BLaER1 (cell line): ENCODE measurements around the gene TMEM259.
A peak's percentile ranks its signal among the peaks of the same experiment; 100 is the strongest.

Experiments
- H3K27ac ChIP-seq: shearing (Covaris generic); formaldehyde crosslinking; 2 replicates; pipeline ENCODE4 v1.8.1; 2022
- H3K27me3 ChIP-seq: shearing (Covaris generic); formaldehyde crosslinking; 2 replicates; pipeline ENCODE4 v1.8.1; 2022
- H3K36me3 ChIP-seq: shearing (Covaris generic); formaldehyde crosslinking; 2 replicates; pipeline ENCODE4 v1.8.1; 2022
- H3K4me1 ChIP-seq: shearing (Covaris generic); formaldehyde crosslinking; 2 replicates; pipeline ENCODE4 v1.8.1; 2022
- H3K4me2 ChIP-seq: shearing (Covaris generic); formaldehyde crosslinking; 2 replicates; pipeline ENCODE4 v1.8.1; 2022
- H3K4me3 ChIP-seq: shearing (Covaris generic); formaldehyde crosslinking; 2 replicates; pipeline ENCODE4 v1.8.1; 2022
- H3K9ac ChIP-seq: shearing (Covaris generic); formaldehyde crosslinking; 2 replicates; pipeline ENCODE4 v1.8.1; 2022
- H3K9me3 ChIP-seq: shearing (Covaris generic); formaldehyde crosslinking; 2 replicates; pipeline ENCODE4 v1.8.1; 2022
- H4K20me1 ChIP-seq: shearing (Covaris generic); formaldehyde crosslinking; 2 replicates; pipeline ENCODE4 v1.8.1; 2022
- Cebpa-rat ChIP-seq: shearing (Covaris generic); IDR thresholded peaks from 2 replicates; pipeline ENCODE4 v1.8.1; 2022

TMEM259 gene

GRCh38 chr19:1040476-1041271 is 19.8 kb upstream of the TMEM259 start:
- Histone ChIP-seq H3K4me3 (peak overlapping the region; percentile 67), H3K27ac (no peak overlapping the region), H3K4me1 (peaks cover 89% of the 10 kb centered on the region), H4K20me1 (peaks cover 11% of the 10 kb centered on the region), H3K36me3 (no peaks in the 10 kb centered on the region), H3K27me3 (no peaks in the 10 kb centered on the region), H3K4me2 (peak overlapping the region; percentile 95), H3K9ac (peak overlapping the region; percentile 61), H3K9me3 (no peaks in the 10 kb centered on the region)
- TF ChIP-seq Cebpa-rat, result no peak

GRCh38 chr19:1039646-1040475 is 18.9 kb upstream of the TMEM259 start, which contains the start of gene ABCA7:
Gene ABCA7 (plus strand): TSS chr19:1040107. CDS start chr19:1041362, 1,255 bp downstream.
- Histone ChIP-seq H4K20me1 (peaks cover 11% of the 10 kb centered on the region), H3K4me3 (peak within 1 kb of the TSS; percentile 67), H3K9ac (peak within 1 kb of the TSS; percentile 61), H3K9me3 (no peaks in the 10 kb centered on the region), H3K36me3 (no peaks in the 10 kb centered on the region), H3K4me1 (peaks cover 92% of the 10 kb centered on the region), H3K27me3 (no peaks in the 10 kb centered on the region), H3K27ac (peak within 1 kb of the TSS; percentile 72; the same call in 1 of the 2 replicates), H3K4me2 (peak within 1 kb of the TSS; percentile 95)
- no peak for TF ChIP-seq Cebpa-rat

GRCh38 chr19:1038978-1039645 is 18.2 kb upstream of the TMEM259 start:
- H3K4me3 ChIP-seq, result peak overlapping the region; percentile 67
- TF ChIP-seq Cebpa-rat, result no peak
- H3K9me3 ChIP-seq, result no peaks in the 10 kb centered on the region
- H3K9ac ChIP-seq, result peak overlapping the region; percentile 25; the same call in 1 of the 2 replicates
- no peaks in the 10 kb centered on the region for H3K27me3 ChIP-seq
- H4K20me1 ChIP-seq, result peaks cover 11% of the 10 kb centered on the region
- H3K4me2 ChIP-seq, result peak overlapping the region; percentile 95
- H3K27ac ChIP-seq, result peak overlapping the region; percentile 72
- H3K36me3 ChIP-seq, result no peaks in the 10 kb centered on the region
- H3K4me1 ChIP-seq, result peaks cover 85% of the 10 kb centered on the region

- H3K9me3 ChIP-seq, result no peaks in the 10 kb centered on the region
- peak overlapping the region; percentile 25; the same call in 1 of the 2 replicates for H3K9ac ChIP-seq
- H3K4me1 ChIP-seq, result peaks cover 70% of the 10 kb centered on the region
- no peaks in the 10 kb centered on the region for H3K27me3 ChIP-seq
- peak overlapping the region; percentile 57 for H3K4me3 ChIP-seq
- no peak for TF ChIP-seq Cebpa-rat
- H3K4me2 ChIP-seq, result peak overlapping the region; percentile 95
- peaks cover under 1% of the 10 kb centered on the region; the same call in 1 of the 2 replicates for H3K36me3 ChIP-seq
- peak overlapping the region; percentile 72 for H3K27ac ChIP-seq
- H4K20me1 ChIP-seq, result peaks cover 11% of the 10 kb centered on the region
Observed at GRCh38 chr19:1037621-1038064, 16.7 kb upstream of the TMEM259 start.

GRCh38 chr19:1035998-1036621 is 15.2 kb upstream of the TMEM259 start:
- Histone ChIP-seq H3K9me3 (no peaks in the 10 kb centered on the region), H3K4me3 (no peak overlapping the region), H3K4me1 (peaks cover 55% of the 10 kb centered on the region), H3K27ac (no peak overlapping the region), H3K27me3 (no peaks in the 10 kb centered on the region), H4K20me1 (no peaks in the 10 kb centered on the region), H3K4me2 (peak overlapping the region; percentile 95), H3K36me3 (peaks cover 7% of the 10 kb centered on the region; the same call in 1 of the 2 replicates), H3K9ac (no peak overlapping the region)
- no peak for TF ChIP-seq Cebpa-rat

GRCh38 chr19:1032264-1032867 is 11.4 kb upstream of the TMEM259 start:
- Histone ChIP-seq H3K27ac (no peak overlapping the region), H3K9ac (no peak overlapping the region), H3K36me3 (peaks cover 7% of the 10 kb centered on the region; the same call in 1 of the 2 replicates), H3K4me1 (peaks cover 37% of the 10 kb centered on the region), H3K27me3 (peaks cover 26% of the 10 kb centered on the region), H3K4me3 (no peak overlapping the region), H3K9me3 (no peaks in the 10 kb centered on the region), H3K4me2 (no peak overlapping the region), H4K20me1 (0 out of 2 replicates have a peak, but pooled peaks cover 4% of the 10 kb centered on the region)
- no peak for TF ChIP-seq Cebpa-rat

- Histone ChIP-seq H3K4me2 (peak overlapping the region; percentile 99), H3K27ac (no peak overlapping the region), H3K27me3 (peaks cover 43% of the 10 kb centered on the region), H4K20me1 (0 out of 2 replicates have a peak, but pooled peaks cover 11% of the 10 kb centered on the region), H3K36me3 (peaks cover 7% of the 10 kb centered on the region; the same call in 1 of the 2 replicates), H3K4me1 (peaks cover 32% of the 10 kb centered on the region), H3K9me3 (no peaks in the 10 kb centered on the region), H3K4me3 (peak overlapping the region; percentile 73), H3K9ac (no peak overlapping the region)
- no peak for TF ChIP-seq Cebpa-rat
Observed at GRCh38 chr19:1028062-1028926, 7.4 kb upstream of the TMEM259 start.

GRCh38 chr19:1027650-1028061 is 6.7 kb upstream of the TMEM259 start:
- no peak for TF ChIP-seq Cebpa-rat
- Histone ChIP-seq H3K27ac (no peak overlapping the region), H3K9me3 (no peaks in the 10 kb centered on the region), H3K9ac (no peak overlapping the region), H3K4me1 (peaks cover 38% of the 10 kb centered on the region), H3K4me3 (peak overlapping the region; percentile 73), H4K20me1 (0 out of 2 replicates have a peak, but pooled peaks cover 11% of the 10 kb centered on the region), H3K27me3 (peaks cover 43% of the 10 kb centered on the region), H3K4me2 (peak overlapping the region; percentile 99), H3K36me3 (peaks cover 7% of the 10 kb centered on the region; the same call in 1 of the 2 replicates)
